Activated naive CD8-positive, alpha-beta T cell treated with anti-CD3 and anti-CD28 coated beads, Interleukin-2, amount 10 ng/mL, durations not matched to agents 7 days and 5 days (primary cell): ENCODE measurements around the gene SPA17. TPM values are rescaled to one million over a fixed set of nuclear protein-coding genes. Genes with fewer than 3 reads are reported as not detected.

Experiments used
- ATAC-seq: fragments of 150-1000 bp; cut with Tn5 transposase; one replicate; pipeline ENCODE4 v1.10.0; 2021; ENCODE audit warnings: low read depth, moderate library complexity
- POLR2A ChIA-PET: fragments of 350-600 bp; sonication (Branson Sonifier 250); formaldehyde crosslinking; loops from one replicate; lab custom pipeline; 2021; ENCODE audit warnings: antibody characterized with exemption; lab: Charles Lee
- DNase-seq: peaks from one replicate; pipeline ENCODE4 v3.0.0; 2021
- H3K27ac Mint-ChIP-seq: one replicate; pipeline ENCODE4 v1.8.0; 2022; ENCODE audit warnings: mild to moderate bottlenecking, mixed read lengths
- H3K27me3 Mint-ChIP-seq: one replicate; pipeline ENCODE4 v1.8.0; 2022; ENCODE audit warnings: mild to moderate bottlenecking, moderate library complexity, mixed read lengths
- H3K36me3 Mint-ChIP-seq: one replicate; pipeline ENCODE4 v1.8.0; 2021; ENCODE audit warnings: mild to moderate bottlenecking, mixed read lengths
- H3K4me1 Mint-ChIP-seq: one replicate; pipeline ENCODE4 v1.8.0; 2021; ENCODE audit warnings: mixed read lengths
- H3K4me3 Mint-ChIP-seq: one replicate; pipeline ENCODE4 v1.8.0; 2022; ENCODE audit warnings: mild to moderate bottlenecking, moderate library complexity, mixed read lengths
- H3K9me3 Mint-ChIP-seq: one replicate; pipeline ENCODE4 v1.8.0; 2021; ENCODE audit warnings: mixed read lengths
- total RNA-seq, 2 experiments: library from RNA; stranded (reverse); gene quantifications; one replicate each; pipeline ENCODE4 v1.2.3, GENCODE V29; 2021

Gene SPA17
- total RNA-seq, 2 experiments from 2014 or later = 1.5 to 3.0 TPM

DNA sequence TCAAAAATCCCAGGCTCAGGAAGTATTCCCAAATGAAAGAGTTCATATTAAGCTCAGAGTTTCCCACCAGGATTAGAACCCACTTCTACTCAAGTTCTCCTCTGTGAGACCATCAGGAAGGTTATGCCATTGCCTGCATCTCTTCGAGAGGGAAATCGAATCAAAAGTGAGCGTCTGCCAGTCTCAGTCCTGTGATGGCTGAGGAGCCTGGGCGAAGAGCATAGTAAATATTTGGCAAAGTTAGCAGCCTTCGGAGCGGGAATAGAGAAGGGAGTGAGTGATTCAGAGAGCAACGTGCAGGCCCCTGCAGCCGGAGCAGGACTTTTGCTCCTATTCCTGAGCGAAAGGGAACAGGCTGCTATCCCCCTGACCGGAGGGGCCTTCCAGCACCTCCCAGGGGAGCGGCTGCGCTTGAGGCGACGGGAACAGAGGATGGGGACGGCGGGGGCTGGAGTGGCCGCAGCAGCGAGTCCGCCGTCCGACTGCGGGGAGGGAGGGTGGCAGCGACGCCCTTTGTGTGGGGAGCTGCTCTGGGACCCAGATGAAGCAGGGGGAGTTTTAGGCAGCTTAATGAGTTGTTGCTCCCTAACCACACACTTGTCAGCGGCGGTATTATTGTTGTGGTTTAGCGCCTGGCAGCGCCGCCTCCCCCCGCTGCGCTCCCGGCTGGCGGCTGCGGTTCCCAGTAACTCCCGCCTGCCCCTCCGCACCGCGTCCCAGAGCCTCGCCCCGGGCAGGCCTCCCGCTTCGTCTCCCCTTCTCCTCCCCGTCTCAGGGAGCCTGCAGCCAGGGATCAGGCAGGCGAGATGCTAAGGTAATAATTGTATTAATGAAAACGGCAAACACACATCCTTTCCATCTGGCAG lies 44.3 kb downstream of the SPA17 start:
- Mint-ChIP-seq H3K9me3 (no peaks in the 10 kb centered on the region), H3K36me3 (no peaks in the 10 kb centered on the region), H3K27me3 (peaks cover 52% of the 10 kb centered on the region), H3K4me3 (peak overlapping the region; percentile 75), H3K27ac (no peak overlapping the region), H3K4me1 (peaks cover 12% of the 10 kb centered on the region)
- POLR2A ChIA-PET = interaction anchor here (1.4 kb wide), 1 partner anchor 44 kb away, joined by 8 read pairs; the partner anchor contains the start of genes SIAE and SPA17
- ATAC-seq = peak; percentile 39
- no peak for DNase-seq

- DNase-seq (no peak), ATAC-seq (no peak)
- no peak overlapping the region for H3K27ac Mint-ChIP-seq
- peaks cover 12% of the 10 kb centered on the region for H3K4me1 Mint-ChIP-seq
- no peak overlapping the region for H3K4me3 Mint-ChIP-seq
- no peaks in the 10 kb centered on the region for H3K36me3 Mint-ChIP-seq
- H3K9me3 Mint-ChIP-seq = no peaks in the 10 kb centered on the region
- POLR2A ChIA-PET = no interaction called here
- peaks cover 60% of the 10 kb centered on the region for H3K27me3 Mint-ChIP-seq
These were observed 45.1 kb downstream of the SPA17 start for GRCh38 chr11:124718801-124719200.

DNA sequence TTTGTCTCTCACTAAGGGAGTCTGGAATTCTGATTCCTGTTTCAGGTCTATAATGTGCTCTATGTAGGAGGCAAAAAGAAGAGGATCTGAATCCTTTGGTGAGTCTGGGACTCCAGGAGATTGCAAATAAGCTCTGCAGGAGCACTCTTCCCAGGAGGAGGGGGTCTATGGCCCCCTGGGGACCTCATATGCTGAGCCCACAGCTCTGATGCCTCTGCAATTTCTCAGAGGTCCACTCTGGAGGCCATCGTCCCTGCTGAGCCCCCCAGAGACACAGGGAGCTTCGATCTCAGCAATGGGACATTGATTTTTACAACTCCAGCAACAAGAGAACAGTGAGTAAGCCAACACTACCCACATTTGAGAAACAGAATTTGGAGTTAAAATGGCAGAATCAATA lies 45.8 kb downstream of the SPA17 start:
- DNase-seq = no peak
- Mint-ChIP-seq H3K27me3 (peaks cover 62% of the 10 kb centered on the region), H3K4me3 (no peak overlapping the region), H3K4me1 (peaks cover 14% of the 10 kb centered on the region), H3K9me3 (no peaks in the 10 kb centered on the region), H3K27ac (no peak overlapping the region), H3K36me3 (no peaks in the 10 kb centered on the region)
- no peak for ATAC-seq
- POLR2A ChIA-PET = no interaction called here

DNA sequence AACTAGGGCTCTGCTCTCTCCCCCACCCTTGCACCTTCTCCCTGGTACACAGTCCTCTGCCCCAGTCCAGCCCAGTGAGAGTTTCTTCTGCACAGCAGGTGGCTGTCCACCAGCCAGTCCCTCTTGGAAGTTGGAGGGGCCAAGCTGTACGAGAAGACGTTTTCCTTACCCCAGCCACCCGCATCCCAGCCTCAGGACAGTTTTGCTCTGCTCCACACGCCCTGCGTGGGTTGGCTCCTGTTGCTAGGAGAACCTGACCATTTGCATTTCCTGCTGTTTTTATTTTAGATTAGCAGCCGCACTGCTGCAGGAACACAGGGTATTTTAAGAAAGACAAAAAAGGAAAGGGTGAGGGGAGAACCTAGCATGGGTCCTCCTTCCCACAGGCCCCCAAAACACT lies 48.5 kb downstream of the SPA17 start:
- peaks cover 62% of the 10 kb centered on the region for H3K27me3 Mint-ChIP-seq

DNA sequence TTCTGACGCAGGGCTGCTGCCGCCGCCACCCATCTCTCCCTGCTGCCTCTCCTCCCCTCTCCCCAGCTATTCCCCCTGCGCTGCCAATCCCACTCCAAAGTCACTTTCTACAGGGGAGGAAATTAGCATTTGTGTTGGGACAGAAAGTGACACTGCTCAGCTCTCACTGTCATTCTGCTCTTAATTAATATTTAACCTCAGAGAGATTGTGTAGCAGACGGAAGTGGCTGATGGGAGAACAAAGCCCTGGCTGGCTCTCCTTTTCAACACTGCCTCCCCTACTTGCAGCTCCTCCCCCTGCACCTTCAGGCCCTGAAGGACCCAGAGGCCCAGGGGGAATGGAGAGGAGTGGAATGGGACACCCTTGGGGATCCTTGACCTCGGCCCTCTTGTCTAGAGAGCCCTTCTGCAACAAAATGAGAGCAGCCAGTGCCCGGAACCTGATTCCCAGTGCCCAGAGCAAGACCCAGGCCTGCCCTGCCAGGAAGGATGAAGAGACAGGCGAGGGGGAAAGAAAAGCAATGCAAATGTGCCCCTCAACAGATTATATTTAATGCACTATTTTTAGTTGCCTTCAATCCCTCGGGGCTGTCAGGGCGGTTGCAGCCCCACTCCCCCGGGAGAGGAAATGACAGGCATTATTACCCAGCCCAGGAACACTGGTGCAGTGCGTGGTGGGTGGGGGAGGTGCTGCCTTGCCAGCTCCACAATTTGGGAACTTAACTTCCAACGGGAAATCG lies 51.4 kb downstream of the SPA17 start:
- ATAC-seq (no peak), DNase-seq (no peak)
- H3K36me3 Mint-ChIP-seq = no peaks in the 10 kb centered on the region
- peaks cover 41% of the 10 kb centered on the region for H3K27me3 Mint-ChIP-seq
- H3K4me3 Mint-ChIP-seq = no peak overlapping the region
- no peaks in the 10 kb centered on the region for H3K9me3 Mint-ChIP-seq
- no peak overlapping the region for H3K27ac Mint-ChIP-seq
- H3K4me1 Mint-ChIP-seq = peaks cover 10% of the 10 kb centered on the region
- POLR2A ChIA-PET = interaction anchor here (0.5 kb wide), 1 partner anchor 41 kb away, joined by 3 read pairs; no protein-coding TSS in a partner anchor

More for the DNA sequence above, 48.5 kb downstream of the SPA17 start:
- no peak overlapping the region for H3K27ac Mint-ChIP-seq
- H3K9me3 Mint-ChIP-seq = no peaks in the 10 kb centered on the region
- no peaks in the 10 kb centered on the region for H3K36me3 Mint-ChIP-seq
- ATAC-seq (no peak), DNase-seq (no peak)
- POLR2A ChIA-PET = no interaction called here
- peaks cover 18% of the 10 kb centered on the region for H3K4me1 Mint-ChIP-seq
- H3K4me3 Mint-ChIP-seq = no peak overlapping the region

GRCh38 chr11:124725719-124726105 lies 52.0 kb downstream of the SPA17 start:
- POLR2A ChIA-PET = no interaction called here
- Mint-ChIP-seq H3K9me3 (no peaks in the 10 kb centered on the region), H3K4me3 (no peak overlapping the region), H3K27ac (no peak overlapping the region), H3K27me3 (peaks cover 39% of the 10 kb centered on the region), H3K4me1 (peaks cover 10% of the 10 kb centered on the region), H3K36me3 (no peaks in the 10 kb centered on the region)
- DNase-seq = no peak
- ATAC-seq = no peak

GRCh38 chr11:124727474-124727873 lies 53.8 kb downstream of the SPA17 start:
- no peak for ATAC-seq
- POLR2A ChIA-PET = no interaction called here
- no peaks in the 10 kb centered on the region for H3K36me3 Mint-ChIP-seq
- no peaks in the 10 kb centered on the region for H3K9me3 Mint-ChIP-seq
- no peak for DNase-seq
- peaks cover 37% of the 10 kb centered on the region for H3K27me3 Mint-ChIP-seq
- no peak overlapping the region for H3K4me3 Mint-ChIP-seq
- H3K4me1 Mint-ChIP-seq = peaks cover 12% of the 10 kb centered on the region
- H3K27ac Mint-ChIP-seq = no peak overlapping the region

DNA sequence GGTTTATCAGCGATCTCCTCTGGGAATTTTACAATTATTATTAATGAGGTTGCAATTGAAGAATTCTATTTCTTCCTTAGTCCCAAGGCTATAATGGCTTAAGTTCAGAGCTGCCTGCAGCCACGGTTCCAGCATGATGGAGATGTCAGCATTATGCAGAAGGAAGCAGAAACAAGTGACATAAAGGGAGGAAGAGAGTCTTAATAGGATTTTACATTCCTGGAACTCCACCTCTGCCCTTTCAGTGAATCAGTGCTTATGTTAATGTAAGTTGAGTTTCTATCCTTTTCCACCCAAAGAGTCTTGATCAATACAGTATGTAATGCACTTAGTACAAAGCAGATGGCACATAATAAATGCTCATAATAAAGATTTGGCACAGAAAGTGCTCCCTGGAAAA lies 54.4 kb downstream of the SPA17 start:
- H3K4me1 Mint-ChIP-seq = peaks cover 8% of the 10 kb centered on the region
- H3K36me3 Mint-ChIP-seq = no peaks in the 10 kb centered on the region
- peaks cover 31% of the 10 kb centered on the region for H3K27me3 Mint-ChIP-seq
- POLR2A ChIA-PET = no interaction called here
- no peak overlapping the region for H3K4me3 Mint-ChIP-seq
- H3K27ac Mint-ChIP-seq = no peak overlapping the region
- DNase-seq (no peak), ATAC-seq (no peak)
- H3K9me3 Mint-ChIP-seq = no peaks in the 10 kb centered on the region

DNA sequence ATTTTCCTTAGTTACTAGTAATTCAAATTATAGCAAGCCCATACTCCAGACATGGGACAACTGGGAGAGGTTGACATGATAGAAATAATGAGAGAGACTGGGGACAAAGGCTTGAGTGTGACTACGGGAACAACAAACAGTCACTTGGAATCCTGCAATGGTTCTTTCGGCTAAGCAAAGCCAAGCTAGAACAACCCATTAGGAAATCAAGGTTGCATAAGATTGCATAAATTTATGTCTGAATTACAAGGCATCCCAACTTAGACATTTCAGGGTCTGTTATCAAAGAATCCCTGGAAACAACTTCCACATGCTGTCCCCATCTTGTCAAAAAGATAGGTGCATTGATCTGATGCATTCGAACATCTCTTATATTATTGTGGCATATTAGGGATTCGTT lies 55.9 kb downstream of the SPA17 start:
- ATAC-seq (no peak), DNase-seq (no peak)
- no peak overlapping the region for H3K27ac Mint-ChIP-seq
- H3K4me1 Mint-ChIP-seq = peaks cover 6% of the 10 kb centered on the region
- no peaks in the 10 kb centered on the region for H3K9me3 Mint-ChIP-seq
- POLR2A ChIA-PET = no interaction called here
- H3K4me3 Mint-ChIP-seq = no peak overlapping the region
- peaks cover 22% of the 10 kb centered on the region for H3K27me3 Mint-ChIP-seq
- H3K36me3 Mint-ChIP-seq = no peaks in the 10 kb centered on the region

- Mint-ChIP-seq H3K27me3 (peaks cover 25% of the 10 kb centered on the region), H3K9me3 (no peaks in the 10 kb centered on the region), H3K27ac (no peak overlapping the region), H3K36me3 (no peaks in the 10 kb centered on the region), H3K4me3 (no peak overlapping the region), H3K4me1 (peaks cover 3% of the 10 kb centered on the region)
- DNase-seq (no peak), ATAC-seq (no peak)
- POLR2A ChIA-PET = no interaction called here
These were observed 58.5 kb downstream of the SPA17 start for GRCh38 chr11:124732230-124732629.

GRCh38 chr11:124736736-124737135 lies 63.0 kb downstream of the SPA17 start:
- Mint-ChIP-seq H3K36me3 (no peaks in the 10 kb centered on the region), H3K27me3 (peaks cover 40% of the 10 kb centered on the region), H3K27ac (no peak overlapping the region), H3K4me3 (no peak overlapping the region), H3K4me1 (peaks cover 19% of the 10 kb centered on the region), H3K9me3 (no peaks in the 10 kb centered on the region)
- ATAC-seq = no peak
- POLR2A ChIA-PET = no interaction called here
- no peak for DNase-seq

DNA sequence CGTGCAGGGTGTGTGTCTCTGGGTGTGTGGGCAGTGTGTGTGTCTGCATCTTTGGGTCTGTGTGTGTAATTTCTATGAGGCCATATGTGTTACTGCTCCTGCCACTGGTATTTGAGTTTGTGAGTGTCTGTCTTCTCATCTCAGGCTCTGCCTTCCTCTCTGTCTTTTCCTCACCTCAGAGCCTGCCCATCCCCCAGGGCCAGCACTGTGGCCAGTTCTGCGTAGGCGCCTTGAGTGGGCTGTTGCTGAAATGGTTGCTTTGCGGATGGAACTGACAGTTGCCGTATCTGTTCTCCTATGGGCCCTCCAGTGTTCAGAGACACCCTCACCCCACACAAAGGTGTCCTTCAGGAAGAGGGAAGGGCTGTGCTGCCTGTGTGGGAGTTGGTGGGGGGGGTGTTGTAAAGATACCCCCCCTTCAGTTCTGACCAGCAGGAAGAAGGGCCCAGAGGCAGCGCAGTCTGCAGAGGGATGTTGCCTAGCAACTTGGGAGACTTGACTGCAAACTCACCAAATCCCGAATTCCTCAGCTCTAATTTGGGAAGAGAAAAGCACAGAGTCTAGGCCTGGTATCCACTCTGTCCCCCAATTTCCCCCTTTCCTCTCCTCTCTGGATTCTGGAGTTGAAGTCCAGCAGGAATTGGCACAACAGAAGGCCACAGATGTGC lies 64.1 kb downstream of the SPA17 start:
- Mint-ChIP-seq H3K27ac (no peak overlapping the region), H3K36me3 (no peaks in the 10 kb centered on the region), H3K9me3 (no peaks in the 10 kb centered on the region), H3K27me3 (peaks cover 43% of the 10 kb centered on the region), H3K4me1 (peaks cover 20% of the 10 kb centered on the region), H3K4me3 (no peak overlapping the region)
- ATAC-seq (no peak), DNase-seq (no peak)
- POLR2A ChIA-PET = no interaction called here

GRCh38 chr11:124738713-124739478 lies 65.2 kb downstream of the SPA17 start:
- H3K36me3 Mint-ChIP-seq = no peaks in the 10 kb centered on the region
- H3K4me3 Mint-ChIP-seq = peak overlapping the region; percentile 70
- ATAC-seq (no peak), DNase-seq (no peak)
- H3K4me1 Mint-ChIP-seq = peaks cover 20% of the 10 kb centered on the region
- POLR2A ChIA-PET = interaction anchor here (2.4 kb wide), 1 partner anchor 65 kb away, joined by 11 read pairs; the partner anchor contains the start of genes SIAE and SPA17
- peaks cover 43% of the 10 kb centered on the region for H3K27me3 Mint-ChIP-seq
- H3K27ac Mint-ChIP-seq = peak overlapping the region; percentile 8
- no peaks in the 10 kb centered on the region for H3K9me3 Mint-ChIP-seq
